ENCODE measurements around the gene MARVELD1.
A peak's percentile ranks its signal among the peaks of the same experiment; 100 is the strongest.
"Not testable (repeated sequence)": the region's sequence is repeated elsewhere in the genome, so short reads cannot be mapped to it uniquely, and the experiment has no call there.

MARVELD1 gene

DNA sequence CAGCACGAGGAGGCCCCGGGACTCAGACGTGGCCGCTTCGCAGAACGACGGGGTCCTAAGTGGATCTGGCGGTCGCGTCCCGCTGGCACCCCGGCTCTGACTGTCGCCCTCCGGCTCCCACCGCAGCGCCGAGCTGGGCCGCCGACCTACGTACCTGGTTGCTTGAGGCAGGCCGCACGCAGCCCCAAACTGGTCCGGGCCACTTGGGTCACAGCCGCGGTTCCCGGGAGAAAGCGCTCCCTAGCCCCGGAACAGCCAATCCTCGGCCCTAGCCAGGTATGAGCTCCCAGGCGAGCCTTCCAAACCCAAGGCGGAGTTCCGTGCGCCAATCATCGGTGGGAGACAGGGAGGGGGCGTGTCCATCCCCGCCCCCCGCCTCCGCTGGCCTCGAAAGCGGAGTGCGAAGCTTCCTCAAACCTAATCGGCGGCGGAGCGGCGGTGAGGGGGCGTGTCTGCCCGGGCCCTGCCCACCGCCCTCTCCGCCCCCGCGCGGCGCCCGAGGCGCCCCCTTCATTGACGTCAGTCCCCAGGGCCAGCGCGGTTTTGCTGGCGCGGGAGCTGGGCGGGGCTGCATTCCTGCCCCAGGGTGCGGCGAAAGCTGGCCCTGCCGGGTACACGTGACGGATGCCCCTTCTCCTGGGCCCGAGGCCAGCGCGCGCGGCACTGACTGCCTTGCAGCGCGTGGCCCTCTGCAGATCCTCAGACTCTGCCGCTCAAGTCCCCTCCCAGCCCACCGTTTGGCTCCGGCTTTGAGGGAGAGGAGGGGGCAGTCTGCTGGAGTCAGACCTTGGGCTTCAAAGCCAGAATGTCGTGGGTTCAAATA, 26.4 kb upstream of the MARVELD1 start, which contains the start of gene AVPI1:
AVPI1 (minus strand) TSS at position 280 of the 823 bp plus-strand sequence. CDS start 7,336 bp downstream, outside the sequence.
- no peaks in the 10 kb centered on the region for H3K36me3 ChIP-seq (ENCODE audit: control insufficient read depth, insufficient read depth, low read length)
- peak; percentile 96 for DNase-seq (ENCODE audit: extremely low read depth, insufficient read length)
- H3K27me3 ChIP-seq (replicated peaks; ENCODE audit: control insufficient read depth, insufficient read depth, low read length) = no peaks in the 10 kb centered on the region
- peak within 1 kb of the TSS; percentile 69 for H3K4me3 ChIP-seq (replicated peaks; ENCODE audit: low read depth, low read length)
- TF ChIP-seq CTCF (IDR thresholded peaks at IDR 0.05; ENCODE audit: insufficient read depth, low read length, poor library complexity, severe bottlenecking) = no peak

- H3K36me3 ChIP-seq (ENCODE audit: control insufficient read depth, insufficient read depth, low read length) = no peaks in the 10 kb centered on the region
- no peaks in the 10 kb centered on the region for H3K27me3 ChIP-seq (replicated peaks; ENCODE audit: control insufficient read depth, insufficient read depth, low read length)
- DNase-seq (ENCODE audit: extremely low read depth, insufficient read length) = no peak
- TF ChIP-seq CTCF (IDR thresholded peaks at IDR 0.05; ENCODE audit: insufficient read depth, low read length, poor library complexity, severe bottlenecking) = no peak
- no peak overlapping the region; the same call in 1 of the 2 replicates for H3K4me3 ChIP-seq (replicated peaks; ENCODE audit: low read depth, low read length)
Observed at GRCh38 chr10:97687785-97688781, 25.4 kb upstream of the MARVELD1 start.

- Histone ChIP-seq H3K4me3 (replicated peaks; ENCODE audit: low read depth, low read length) (no peak overlapping the region), H3K27me3 (replicated peaks; ENCODE audit: control insufficient read depth, insufficient read depth, low read length) (no peaks in the 10 kb centered on the region), H3K36me3 (ENCODE audit: control insufficient read depth, insufficient read depth, low read length) (no peaks in the 10 kb centered on the region)
- DNase-seq (ENCODE audit: extremely low read depth, insufficient read length) = no peak
- no peak for TF ChIP-seq CTCF (IDR thresholded peaks at IDR 0.05; ENCODE audit: insufficient read depth, low read length, poor library complexity, severe bottlenecking)
Observed at GRCh38 chr10:97689559-97690020, 23.9 kb upstream of the MARVELD1 start.

DNA sequence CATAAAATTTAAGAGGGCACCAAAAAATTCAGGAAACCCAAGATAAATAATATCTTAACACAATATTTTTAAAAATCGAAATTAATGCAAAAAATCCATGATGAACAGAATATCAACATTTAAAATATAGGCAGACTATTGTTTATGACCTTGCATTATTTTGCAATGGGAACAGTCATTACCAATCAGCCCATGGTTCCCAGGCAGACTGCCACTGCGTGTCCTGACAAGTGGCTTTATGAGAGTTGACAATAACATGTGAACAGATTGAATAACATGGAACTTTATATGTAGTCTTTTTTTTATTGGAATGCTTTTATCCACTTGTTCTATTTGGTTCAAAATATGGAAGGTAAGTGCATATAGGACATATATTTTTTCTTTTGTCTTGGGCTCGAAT, 23.4 kb upstream of the MARVELD1 start:
- DNase-seq (ENCODE audit: extremely low read depth, insufficient read length) = no peak
- no peaks in the 10 kb centered on the region for H3K27me3 ChIP-seq (replicated peaks; ENCODE audit: control insufficient read depth, insufficient read depth, low read length)
- no peak for TF ChIP-seq CTCF (IDR thresholded peaks at IDR 0.05; ENCODE audit: insufficient read depth, low read length, poor library complexity, severe bottlenecking)
- no peaks in the 10 kb centered on the region for H3K36me3 ChIP-seq (ENCODE audit: control insufficient read depth, insufficient read depth, low read length)
- H3K4me3 ChIP-seq (replicated peaks; ENCODE audit: low read depth, low read length) = no peak overlapping the region

DNA sequence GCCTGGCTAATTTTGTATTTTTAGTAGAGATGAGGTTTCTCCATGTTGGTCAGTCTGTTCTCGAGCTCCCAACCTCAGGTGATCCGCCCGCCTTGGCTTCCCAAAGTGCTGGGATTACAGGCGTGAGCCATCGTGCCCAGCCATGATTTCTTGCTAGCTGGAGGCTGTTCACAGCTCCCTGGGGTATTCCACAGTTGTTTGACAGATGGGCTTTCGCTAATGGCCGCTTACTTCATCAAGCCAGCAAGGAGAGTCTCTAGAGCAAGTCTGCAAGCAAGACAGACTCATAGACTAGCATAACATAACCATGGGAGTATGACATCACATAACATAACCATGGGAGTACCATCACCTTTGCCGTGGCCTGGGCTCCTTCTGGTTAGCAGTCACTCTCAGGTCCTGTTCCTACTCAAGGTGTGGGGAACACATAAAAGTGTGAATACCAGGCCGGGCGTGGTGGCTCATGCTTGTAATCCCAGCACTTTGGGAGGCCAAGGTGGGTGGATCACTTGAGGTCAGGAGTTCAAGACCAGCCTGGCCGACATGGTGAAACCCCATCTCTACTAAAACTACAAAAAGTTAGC, 15.4 kb upstream of the MARVELD1 start:
- not testable (repeated sequence) for H3K36me3 ChIP-seq (ENCODE audit: control insufficient read depth, insufficient read depth, low read length); DNase-seq (ENCODE audit: extremely low read depth, insufficient read length); H3K27me3 ChIP-seq (replicated peaks; ENCODE audit: control insufficient read depth, insufficient read depth, low read length); H3K4me3 ChIP-seq (replicated peaks; ENCODE audit: low read depth, low read length)
